ENCODE data around the gene GID8. TPM values are rescaled to one million over a fixed set of nuclear protein-coding genes. Genes with fewer than 3 reads are reported as not detected.
"Not testable (repeated sequence)": the region's sequence is repeated elsewhere in the genome, so short reads cannot be mapped to it uniquely, and the experiment has no call there.

The GID8 gene
- polyA plus RNA-seq, 1 of the 3 experiments (the other 2 are of a cell fraction) = 18.1 TPM

GRCh38 chr20:62959998-62960436, 22.1 kb downstream of the GID8 start:
- H3K4me2 ChIP-seq = no peak overlapping the region
- H2AFZ ChIP-seq (ENCODE audit: low read depth) = no peak overlapping the region
- H3K79me2 ChIP-seq (ENCODE audit: insufficient read depth) = no peaks in the 10 kb centered on the region
- CTCF ChIA-PET = interaction anchor here (0.9 to 1.8 kb wide), 3 partner anchors 11 to 39 kb away, joined by 3 to 8 read pairs (median 4); no protein-coding TSS in a partner anchor
- H3K27me3 ChIP-seq (ENCODE audit: insufficient read depth) = 0 out of 2 replicates have a peak, but pooled peaks cover 11% of the 10 kb centered on the region
- peaks cover 0 to 3% of the 10 kb centered on the region in 2 experiments; a peak in 1 of 4 replicates for H3K4me1 ChIP-seq (ENCODE audit: control insufficient read depth in 1 of 2, insufficient read depth in 2 of 2, low read depth in 1 of 2, low read length in 1 of 2)
- H3K9me3 ChIP-seq = no peaks in the 10 kb centered on the region
- POLR2A ChIA-PET = no interaction called here
- H3K27ac ChIP-seq (ENCODE audit: low read depth in 2 of 2, low read length in 1 of 2) = no peak overlapping the region
- DNase-seq = peak; percentile 20
- no peaks in the 10 kb centered on the region for H3K36me3 ChIP-seq (replicated peaks in 1 of 2; ENCODE audit: control insufficient read depth in 1 of 2, insufficient read depth in 2 of 2, low read length in 1 of 2)
- H3F3A ChIP-seq (replicated peaks; ENCODE audit: insufficient read depth) = no peaks in the 10 kb centered on the region
- H3K9ac ChIP-seq = no peak overlapping the region
- WGBS (ENCODE audit: low lambda C conversion rate) = 89% methylated on average over 18 of the region's 20 CpGs
- TF ChIP-seq POLR2AphosphoS5 (IDR thresholded peaks at IDR 0.05; ENCODE audit: low read depth, low read length) (no peak), SMC3 (IDR thresholded peaks at IDR 0.05; ENCODE audit: low read depth, low read length) (no peak), USF2 (IDR thresholded peaks at IDR 0.05; ENCODE audit: borderline replicate concordance, low read depth, low read length) (no peak), GABPA (IDR thresholded peaks at IDR 0.05; ENCODE audit: low read depth) (no peak), NFIC (IDR thresholded peaks at IDR 0.05; ENCODE audit: borderline replicate concordance) (no peak), FOXJ3 (CRISPR knock-in tag; IDR thresholded peaks at IDR 0.05) (no peak), YY1 (IDR thresholded peaks at IDR 0.05; ENCODE audit: low read depth) (no peak)
- TF ChIP-seq, protein P1, sequence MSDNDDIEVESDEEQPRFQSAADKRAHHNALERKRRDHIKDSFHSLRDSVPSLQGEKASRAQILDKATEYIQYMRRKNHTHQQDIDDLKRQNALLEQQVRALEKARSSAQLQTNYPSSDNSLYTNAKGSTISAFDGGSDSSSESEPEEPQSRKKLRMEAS (IDR thresholded peaks at IDR 0.05; ENCODE audit: low read depth) = no peak
- no peaks in the 10 kb centered on the region for H3K9me2 ChIP-seq
- H4K20me1 ChIP-seq (ENCODE audit: insufficient read depth) = no peaks in the 10 kb centered on the region
- no peak overlapping the region for H3K4me3 ChIP-seq (ENCODE audit: low read depth in 2 of 2, low read length in 1 of 2)

GRCh38 chr20:62960446-62961309, 22.7 kb downstream of the GID8 start:
- POLR2A ChIA-PET; H2AFZ ChIP-seq (ENCODE audit: low read depth); H3F3A ChIP-seq (replicated peaks; ENCODE audit: insufficient read depth); H3K9me3 ChIP-seq; H3K9me2 ChIP-seq; H3K79me2 ChIP-seq (ENCODE audit: insufficient read depth); H3K27ac ChIP-seq (ENCODE audit: low read depth in 2 of 2, low read length in 1 of 2); H3K4me1 ChIP-seq (ENCODE audit: control insufficient read depth in 1 of 2, insufficient read depth in 2 of 2, low read depth in 1 of 2, low read length in 1 of 2); H3K36me3 ChIP-seq (replicated peaks in 1 of 2; ENCODE audit: control insufficient read depth in 1 of 2, insufficient read depth in 2 of 2, low read length in 1 of 2); H3K4me2 ChIP-seq; H3K9ac ChIP-seq; H3K4me3 ChIP-seq (ENCODE audit: low read depth in 2 of 2, low read length in 1 of 2); H4K20me1 ChIP-seq (ENCODE audit: insufficient read depth): not testable (repeated sequence)
- peak; percentile 72 for DNase-seq
- 0 out of 2 replicates have a peak, but pooled peaks cover 11% of the 10 kb centered on the region for H3K27me3 ChIP-seq (ENCODE audit: insufficient read depth)
- WGBS (ENCODE audit: low lambda C conversion rate) = 75% methylated on average over 11 of the region's 31 CpGs
- CTCF ChIA-PET = interaction anchor here (1.0 to 1.8 kb wide), 6 partner anchors 10 to 50 kb away, joined by 4 to 8 read pairs (median 4); no protein-coding TSS in a partner anchor

DNA sequence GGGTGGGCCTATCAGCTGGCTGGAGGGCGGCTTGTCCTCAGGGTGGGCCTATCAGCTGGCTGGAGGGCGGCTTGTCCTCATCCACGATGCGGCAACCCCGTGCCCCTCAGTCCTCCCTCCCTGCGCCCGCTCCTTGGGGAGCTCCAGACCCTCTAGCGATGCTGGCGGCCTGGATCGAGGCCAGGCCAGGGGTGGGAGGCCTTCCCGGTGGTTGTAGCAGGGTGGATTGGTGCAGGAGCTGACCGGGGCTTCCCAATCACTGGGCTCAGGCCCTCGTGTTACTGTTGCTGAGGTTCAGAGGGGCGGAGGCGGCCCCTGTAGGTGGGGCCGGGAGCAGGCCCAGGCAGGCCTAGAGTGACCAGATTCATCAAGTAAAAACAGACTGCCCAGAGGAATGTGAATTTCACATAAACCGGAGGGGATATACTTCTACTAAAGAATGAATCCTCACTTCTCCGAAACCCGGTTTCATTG, 23.4 kb downstream of the GID8 start:
- WGBS (ENCODE audit: low lambda C conversion rate) = 70% methylated on average over 8 of the region's 19 CpGs
- POLR2A ChIA-PET = no interaction called here
- CTCF ChIA-PET = interaction anchor here (1.0 to 1.8 kb wide), 4 partner anchors 9 to 49 kb away, joined by 4 to 7 read pairs (median 4); no protein-coding TSS in a partner anchor
- TF ChIP-seq, protein P2, sequence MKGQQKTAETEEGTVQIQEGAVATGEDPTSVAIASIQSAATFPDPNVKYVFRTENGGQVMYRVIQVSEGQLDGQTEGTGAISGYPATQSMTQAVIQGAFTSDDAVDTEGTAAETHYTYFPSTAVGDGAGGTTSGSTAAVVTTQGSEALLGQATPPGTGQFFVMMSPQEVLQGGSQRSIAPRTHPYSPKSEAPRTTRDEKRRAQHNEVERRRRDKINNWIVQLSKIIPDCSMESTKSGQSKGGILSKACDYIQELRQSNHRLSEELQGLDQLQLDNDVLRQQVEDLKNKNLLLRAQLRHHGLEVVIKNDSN (IDR thresholded peaks at IDR 0.05; ENCODE audit: borderline replicate concordance, low read depth) = no peak
- TF ChIP-seq TEAD4 (IDR thresholded peaks at IDR 0.05; ENCODE audit: borderline replicate concordance, insufficient read depth) = no peak
- TF ChIP-seq, protein P3, sequence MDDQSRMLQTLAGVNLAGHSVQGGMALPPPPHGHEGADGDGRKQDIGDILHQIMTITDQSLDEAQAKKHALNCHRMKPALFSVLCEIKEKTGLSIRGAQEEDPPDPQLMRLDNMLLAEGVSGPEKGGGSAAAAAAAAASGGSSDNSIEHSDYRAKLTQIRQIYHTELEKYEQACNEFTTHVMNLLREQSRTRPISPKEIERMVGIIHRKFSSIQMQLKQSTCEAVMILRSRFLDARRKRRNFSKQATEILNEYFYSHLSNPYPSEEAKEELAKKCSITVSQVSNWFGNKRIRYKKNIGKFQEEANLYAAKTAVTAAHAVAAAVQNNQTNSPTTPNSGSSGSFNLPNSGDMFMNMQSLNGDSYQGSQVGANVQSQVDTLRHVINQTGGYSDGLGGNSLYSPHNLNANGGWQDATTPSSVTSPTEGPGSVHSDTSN (IDR thresholded peaks at IDR 0.05) = no peak
- no peak for TF ChIP-seq RAD21 (IDR thresholded peaks at IDR 0.05; ENCODE audit: low read length)
- TF ChIP-seq POLR2AphosphoS5 (IDR thresholded peaks at IDR 0.05; ENCODE audit: low read depth, low read length) = no peak
- no peak for TF ChIP-seq CHD2 (IDR thresholded peaks at IDR 0.05; ENCODE audit: low read length, partially characterized antibody)
- TF ChIP-seq GABPA (IDR thresholded peaks at IDR 0.05; ENCODE audit: low read depth) = no peak
- TF ChIP-seq RFX5 (IDR thresholded peaks at IDR 0.05; ENCODE audit: low read length) = no peak
- TF ChIP-seq TCF12 (IDR thresholded peaks at IDR 0.05) = no peak

More for the DNA sequence above, 23.4 kb downstream of the GID8 start:
- Histone ChIP-seq H4K20me1 (ENCODE audit: insufficient read depth) (no peaks in the 10 kb centered on the region), H2AFZ (ENCODE audit: low read depth) (no peak overlapping the region), H3K36me3 (replicated peaks in 1 of 2; ENCODE audit: control insufficient read depth in 1 of 2, insufficient read depth in 2 of 2, low read length in 1 of 2) (no peaks in the 10 kb centered on the region), H3K9me3 (no peaks in the 10 kb centered on the region), H3K27me3 (ENCODE audit: insufficient read depth) (0 out of 2 replicates have a peak, but pooled peaks cover 11% of the 10 kb centered on the region), H3K9me2 (no peaks in the 10 kb centered on the region), H3K4me2 (no peak overlapping the region), H3K4me3 (ENCODE audit: low read depth in 2 of 2, low read length in 1 of 2) (no peak overlapping the region), H3K4me1 (ENCODE audit: control insufficient read depth in 1 of 2, insufficient read depth in 2 of 2, low read depth in 1 of 2, low read length in 1 of 2) (peaks cover 0 to 3% of the 10 kb centered on the region in 2 experiments; a peak in 1 of 4 replicates), H3K79me2 (ENCODE audit: insufficient read depth) (no peaks in the 10 kb centered on the region), H3K9ac (no peak overlapping the region), H3K27ac (ENCODE audit: low read depth in 2 of 2, low read length in 1 of 2) (no peak overlapping the region), H3F3A (replicated peaks; ENCODE audit: insufficient read depth) (no peaks in the 10 kb centered on the region)
- peak; percentile 72 for DNase-seq

All from SK-N-SH (cell line).